Occipital lobe (tissue), 2 donors: ENCODE measurements around the gene IFNAR2. TPM values are rescaled to one million over a fixed set of nuclear protein-coding genes. Genes with fewer than 3 reads are reported as not detected.

ENCODE experiments used
- DNase-seq: peaks from one replicate; lab custom pipeline; 2025; lab: John Stamatoyannopoulos, UW
- total RNA-seq: library from RNA; depleted of rRNA; stranded (reverse); fragments of >200 nt; gene quantifications from one replicate; pipeline ENCODE4 v1.2.3, GENCODE V29; 2014

Gene IFNAR2
- total RNA-seq: 9.5 TPM

- DNase-seq: peak; percentile 80
Measured at GRCh38 chr21:33229784-33230544, at the start of gene IFNAR2. Gene IFNAR2, plus strand, starts transcription at chr21:33229938. Its CDS starts 11,985 bp downstream, at chr21:33241923.

GRCh38 chr21:33185852-33186251 is 43.9 kb upstream of the IFNAR2 start:
- no peak for DNase-seq

- no peak for DNase-seq
Measured at GRCh38 chr21:33187276-33187675, 42.5 kb upstream of the IFNAR2 start.

- no peak for DNase-seq
Measured at GRCh38 chr21:33189237-33189636, 40.5 kb upstream of the IFNAR2 start.

GRCh38 chr21:33189824-33190223 is 39.9 kb upstream of the IFNAR2 start:
- DNase-seq: no peak

- DNase-seq: peak; percentile 33
Measured at GRCh38 chr21:33196941-33197374, 32.8 kb upstream of the IFNAR2 start.

GRCh38 chr21:33197496-33197895 is 32.2 kb upstream of the IFNAR2 start:
- DNase-seq: no peak

- DNase-seq: peak; percentile 28
Measured at GRCh38 chr21:33198346-33199099, 31.2 kb upstream of the IFNAR2 start.

GRCh38 chr21:33199100-33199464 is 30.7 kb upstream of the IFNAR2 start:
- no peak for DNase-seq

GRCh38 chr21:33199516-33200217 is 30.1 kb upstream of the IFNAR2 start:
- peak; percentile 68 for DNase-seq

- no peak for DNase-seq
Measured at GRCh38 chr21:33201956-33202355, 27.8 kb upstream of the IFNAR2 start.

GRCh38 chr21:33202464-33203363 is 27.0 kb upstream of the IFNAR2 start:
- no peak for DNase-seq

GRCh38 chr21:33203371-33203724 is 26.4 kb upstream of the IFNAR2 start:
- DNase-seq: no peak

- DNase-seq: no peak
Measured at GRCh38 chr21:33205476-33205875, 24.3 kb upstream of the IFNAR2 start.

GRCh38 chr21:33206771-33207281 is 22.9 kb upstream of the IFNAR2 start:
- no peak for DNase-seq

- DNase-seq: no peak
Measured at GRCh38 chr21:33207449-33208149, 22.1 kb upstream of the IFNAR2 start.

- DNase-seq: no peak
Measured at GRCh38 chr21:33208534-33208933, 21.2 kb upstream of the IFNAR2 start.

GRCh38 chr21:33211305-33211704 is 18.4 kb upstream of the IFNAR2 start:
- no peak for DNase-seq

GRCh38 chr21:33211732-33212131 is 18.0 kb upstream of the IFNAR2 start:
- DNase-seq: no peak

- no peak for DNase-seq
Measured at GRCh38 chr21:33212159-33212851, 17.4 kb upstream of the IFNAR2 start.
